ENCODE measurements around the gene SIX3.

DNA sequence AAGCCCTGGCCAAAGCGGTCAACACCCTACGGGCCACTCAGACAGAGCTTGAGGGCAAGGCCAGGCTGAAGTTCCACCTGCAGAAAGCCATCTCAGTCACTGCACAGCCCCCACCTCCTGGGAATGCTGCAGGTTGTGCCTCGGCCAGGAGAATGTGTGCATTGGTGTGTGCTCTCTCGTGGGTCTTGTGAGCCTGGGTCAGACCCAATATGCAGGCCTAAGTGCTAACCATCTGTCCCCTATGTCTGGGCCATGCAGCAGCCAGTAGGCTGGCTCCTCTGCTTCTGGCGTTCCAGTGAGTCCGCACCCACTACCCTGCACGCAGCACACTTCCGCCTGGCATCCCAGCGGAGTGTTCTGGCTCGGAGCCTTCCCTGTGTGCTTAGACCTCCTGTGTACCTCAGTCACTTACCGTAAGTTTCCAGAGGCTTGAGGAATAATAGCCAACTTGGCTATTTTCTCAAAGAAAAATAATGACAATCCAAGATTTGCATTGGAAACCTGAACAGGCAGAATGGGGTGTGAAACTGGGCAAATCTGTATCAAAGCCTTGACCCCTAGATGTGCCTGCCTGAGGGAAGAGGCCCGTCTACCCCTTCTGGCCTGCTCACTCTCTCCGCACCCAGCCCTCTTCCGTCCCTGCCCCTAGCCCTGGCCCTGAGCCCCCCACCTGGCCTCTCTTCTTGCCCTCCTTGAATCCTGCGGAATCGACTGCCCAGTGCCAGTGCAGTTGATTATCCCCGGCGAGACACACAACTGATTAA, 7.2 kb downstream of the SIX3 start:
- no peak for TF ChIP-seq CTCF (IDR thresholded peaks at IDR 0.05)
- TF ChIP-seq POLR2A (IDR thresholded peaks at IDR 0.05) = no peak

All from right lobe of liver (tissue), 4 donors.